CD4-positive, alpha-beta T cell treated with Interleukin-15 for 4 hours (primary cell): ENCODE data around the gene RIOK2.
"Not testable (repeated sequence)": the region's sequence is repeated elsewhere in the genome, so short reads cannot be mapped to it uniquely, and the experiment has no call there.

Experiments
- DNase-seq: peaks from one replicate; pipeline ENCODE4 v3.0.0-alpha.2; 2020; ENCODE audit warnings: low spot score

RIOK2 gene

DNA sequence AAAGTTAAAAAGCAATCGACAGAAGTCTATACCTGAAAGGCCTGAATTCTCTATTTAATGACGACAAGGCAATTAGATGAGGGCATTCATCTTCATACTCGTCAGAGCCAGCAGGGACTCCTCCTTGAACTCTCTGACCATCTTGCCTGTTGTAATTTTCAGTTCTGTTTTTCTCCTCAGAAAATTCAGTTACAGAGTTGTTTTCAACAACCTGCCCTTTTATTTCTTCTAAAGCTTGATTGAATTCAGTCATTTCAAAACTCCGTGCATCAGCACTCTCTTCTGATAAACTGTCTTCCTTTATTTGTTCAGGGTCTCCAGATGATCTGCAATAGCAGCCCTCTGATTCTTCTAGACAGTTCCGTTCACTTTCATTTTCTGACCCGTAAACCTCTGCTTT, 15.6 kb downstream of the RIOK2 start:
- DNase-seq: no peak

DNA sequence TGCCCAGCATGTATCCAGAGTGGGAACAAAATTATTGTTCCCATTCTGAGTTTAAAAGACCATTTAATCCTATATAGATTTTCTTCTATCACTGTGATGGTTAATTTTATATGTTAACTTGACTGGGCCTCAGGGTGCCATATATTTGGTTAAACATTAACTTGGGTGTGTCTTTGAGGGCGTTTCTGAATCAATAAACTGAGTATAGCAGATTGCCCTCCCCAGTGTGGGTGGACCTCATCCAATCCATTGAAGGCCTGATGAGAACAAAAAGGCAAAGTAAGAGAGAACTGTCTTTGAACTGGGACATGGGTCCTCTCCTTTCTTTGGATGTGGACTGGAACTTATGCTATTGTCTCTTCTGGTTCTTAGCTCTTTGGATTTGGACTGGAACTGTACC, 17.3 kb downstream of the RIOK2 start:
- no peak for DNase-seq

DNA sequence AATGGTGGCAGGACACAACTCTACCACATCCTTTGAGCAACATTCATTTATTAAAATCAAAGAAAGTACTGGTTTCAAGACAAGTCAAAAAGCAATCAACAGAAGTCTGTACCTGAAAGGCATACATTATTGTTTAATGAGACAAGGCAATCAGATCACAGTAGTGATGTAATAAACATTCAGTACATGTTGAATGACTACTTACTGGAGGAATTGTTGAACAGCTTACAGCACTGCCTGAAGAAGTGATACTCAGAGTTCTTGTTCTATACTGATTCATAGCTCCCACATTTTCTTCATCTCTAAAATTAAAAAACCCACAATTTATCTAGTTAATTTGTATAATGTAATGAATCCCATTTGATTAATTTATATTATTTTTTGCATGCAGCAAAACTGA, 18.2 kb downstream of the RIOK2 start:
- no peak for DNase-seq

DNA sequence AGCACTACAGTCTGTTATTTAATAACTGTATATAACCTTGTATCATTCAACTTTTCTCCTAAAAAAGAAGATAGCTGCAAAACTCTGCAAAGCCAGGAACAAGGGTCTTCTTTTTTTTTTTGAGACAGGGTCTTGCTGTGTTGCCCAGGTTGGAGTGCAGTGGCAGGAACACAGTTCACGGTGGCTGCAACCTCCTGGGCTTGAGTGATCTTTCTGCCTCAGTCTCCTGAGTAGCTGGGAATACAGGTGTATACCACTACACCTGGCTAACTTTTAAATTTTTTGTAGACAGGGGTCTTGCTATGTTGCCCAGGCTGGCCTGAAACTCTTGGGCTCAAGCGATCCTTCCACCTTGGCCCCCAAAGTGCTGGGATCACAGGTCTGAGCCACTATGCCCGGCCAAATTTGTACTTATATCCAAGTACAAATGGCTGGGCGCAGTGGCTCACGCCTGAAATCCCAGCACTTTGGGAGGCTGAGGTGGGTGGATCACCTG, 19.2 kb downstream of the RIOK2 start:
- DNase-seq: no peak

DNA sequence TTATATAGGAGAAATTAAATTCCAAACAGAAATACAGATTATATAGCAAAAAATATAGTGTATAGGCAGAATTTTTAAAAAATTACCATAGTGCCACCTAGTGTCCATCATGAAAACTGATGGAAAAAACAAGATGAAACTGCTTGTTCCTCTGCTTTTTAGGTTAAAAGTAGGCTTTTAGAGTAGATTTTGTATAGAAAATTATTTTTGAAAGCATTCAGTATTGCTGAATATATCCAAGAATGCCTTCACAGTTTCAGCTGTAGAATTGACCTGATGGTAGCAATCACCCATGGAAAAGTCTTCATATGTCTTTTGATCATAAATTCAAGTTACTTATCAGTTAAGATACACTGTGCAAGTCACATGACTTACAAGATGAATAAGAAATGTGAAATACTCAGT, 19.7 kb downstream of the RIOK2 start:
- peak; percentile 35 for DNase-seq

DNA sequence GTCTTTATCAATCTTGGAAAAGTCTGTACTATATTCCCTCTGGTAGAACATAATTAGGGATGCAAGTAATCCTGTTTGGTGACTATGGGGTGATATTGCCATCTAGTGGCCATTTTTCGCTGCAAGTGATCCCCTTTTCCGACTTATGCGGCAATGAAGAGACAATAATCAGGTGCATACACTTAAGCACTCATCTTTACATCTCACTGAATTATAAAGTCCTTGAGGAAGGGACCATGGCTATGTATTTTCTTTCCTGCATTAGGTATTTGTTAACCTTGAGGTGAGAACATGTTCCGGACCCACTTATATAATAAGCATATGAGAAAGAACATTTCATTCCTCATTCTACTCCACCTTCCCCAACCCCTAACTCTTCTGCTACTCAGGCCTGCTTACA, 21.0 kb downstream of the RIOK2 start:
- DNase-seq: peak; percentile 56

DNA sequence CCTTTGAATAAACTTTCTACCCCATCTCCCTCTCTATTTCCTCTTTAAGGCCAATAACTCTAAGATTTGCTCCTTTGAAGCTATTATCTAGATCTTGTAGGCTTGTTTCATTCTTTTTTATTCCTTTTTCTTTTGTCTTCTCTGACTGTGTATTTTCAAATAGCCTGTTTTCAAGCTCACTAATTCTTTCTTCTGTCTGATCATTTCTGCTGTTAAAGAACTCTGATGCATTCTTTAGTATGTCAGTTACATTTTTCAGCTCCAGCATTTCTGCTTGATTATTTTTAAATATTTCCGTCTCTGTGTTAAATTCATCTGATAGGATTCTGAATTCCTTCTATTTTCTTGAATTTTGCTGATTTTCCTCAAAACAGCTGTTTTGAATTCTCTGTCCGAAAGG, 25.4 kb downstream of the RIOK2 start:
- no peak for DNase-seq

DNA sequence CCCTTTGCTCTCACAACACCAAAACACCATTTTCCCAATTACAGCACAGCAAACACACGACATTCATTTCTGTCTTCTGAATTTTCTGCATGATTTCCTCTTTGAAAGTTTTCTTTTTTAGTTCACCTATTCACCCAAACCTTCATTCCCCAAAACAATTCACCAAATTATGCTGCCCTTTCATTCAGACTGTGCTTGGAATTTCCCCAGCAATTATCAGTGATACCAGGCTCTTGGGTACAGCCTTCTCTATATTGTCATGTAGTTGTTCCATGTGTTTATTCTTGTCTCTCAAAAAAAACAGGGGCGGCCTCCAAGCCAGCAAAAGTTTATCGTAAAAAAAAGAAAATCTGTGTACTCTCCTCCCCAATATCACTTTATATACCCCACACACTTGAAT, 31.7 kb downstream of the RIOK2 start:
- no peak for DNase-seq

DNA sequence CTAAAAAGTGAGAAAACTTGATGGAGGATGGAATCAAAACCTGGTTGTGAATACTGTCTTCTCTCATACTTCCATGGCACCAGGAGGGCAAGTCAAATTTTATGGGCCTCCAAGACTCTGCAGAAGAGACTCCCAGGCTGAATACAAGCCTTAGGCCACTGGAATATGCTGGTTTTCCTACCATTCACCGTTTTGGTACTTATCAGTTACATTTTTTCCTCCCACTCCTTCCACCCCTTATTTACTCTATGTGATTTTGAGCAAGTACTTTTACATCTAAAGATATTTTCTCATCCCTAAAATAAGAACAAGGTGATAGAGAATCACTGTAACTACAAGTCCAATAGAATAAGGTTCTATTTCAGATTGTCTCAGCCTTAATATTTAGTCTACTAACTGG, 32.6 kb downstream of the RIOK2 start:
- DNase-seq: no peak

DNA sequence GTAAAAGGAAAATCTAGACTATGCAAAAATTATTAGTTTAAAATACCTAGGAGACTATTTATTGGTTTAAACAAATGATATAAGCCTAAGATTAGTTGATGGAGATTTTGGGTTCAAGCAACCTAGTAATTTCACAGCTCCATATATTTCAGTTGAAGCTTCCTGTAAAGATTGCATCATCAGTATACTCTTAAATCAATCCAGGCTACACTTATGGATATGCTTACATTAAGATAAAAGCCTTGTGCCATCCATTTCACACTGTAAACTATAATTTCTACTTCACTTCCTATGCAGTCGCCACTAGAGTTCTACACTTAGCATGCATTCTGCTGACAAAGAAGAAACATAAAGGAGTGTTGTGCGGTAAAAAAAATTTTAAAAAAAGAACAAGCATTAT, 33.3 kb downstream of the RIOK2 start:
- no peak for DNase-seq

DNA sequence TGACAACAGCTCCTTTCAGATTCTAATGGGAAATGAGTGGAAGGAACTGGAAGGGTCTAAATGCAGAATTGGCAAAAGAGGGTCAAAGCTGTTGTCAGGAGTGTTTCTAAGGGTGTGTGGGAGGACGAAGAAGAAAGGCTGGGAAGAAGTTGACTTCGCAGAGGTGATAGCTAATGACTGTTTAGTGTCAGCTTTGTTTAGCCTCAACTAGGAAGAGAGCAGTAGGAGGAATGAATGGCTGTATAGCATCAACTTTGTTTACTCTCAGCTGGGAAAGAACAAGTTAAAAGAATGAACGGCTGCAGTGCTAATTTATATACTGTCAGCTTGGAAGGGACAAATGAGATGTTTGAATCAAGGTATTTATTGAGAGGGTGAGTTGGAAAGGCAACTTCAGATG, 34.8 kb downstream of the RIOK2 start:
- no peak for DNase-seq

DNA sequence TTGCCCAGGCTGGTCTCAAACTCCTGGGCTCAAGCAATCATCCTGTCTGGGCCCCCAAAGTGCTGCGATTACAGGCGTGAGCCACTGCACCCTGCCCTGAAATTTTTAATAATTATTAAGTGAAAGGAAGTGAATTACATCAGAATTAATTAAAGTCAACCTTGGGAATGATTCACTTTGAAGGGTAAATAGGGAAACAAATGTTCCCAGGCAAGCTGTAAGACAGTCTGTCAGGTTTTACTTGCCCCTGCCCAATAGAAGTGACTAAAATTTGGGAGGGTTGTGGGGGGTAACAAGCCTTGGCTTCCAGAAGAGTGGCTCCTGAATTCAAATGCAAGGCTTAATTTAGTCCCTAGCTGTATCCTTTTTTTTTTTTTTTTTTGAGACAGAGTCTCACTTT, 39.3 kb downstream of the RIOK2 start:
- no peak for DNase-seq

DNA sequence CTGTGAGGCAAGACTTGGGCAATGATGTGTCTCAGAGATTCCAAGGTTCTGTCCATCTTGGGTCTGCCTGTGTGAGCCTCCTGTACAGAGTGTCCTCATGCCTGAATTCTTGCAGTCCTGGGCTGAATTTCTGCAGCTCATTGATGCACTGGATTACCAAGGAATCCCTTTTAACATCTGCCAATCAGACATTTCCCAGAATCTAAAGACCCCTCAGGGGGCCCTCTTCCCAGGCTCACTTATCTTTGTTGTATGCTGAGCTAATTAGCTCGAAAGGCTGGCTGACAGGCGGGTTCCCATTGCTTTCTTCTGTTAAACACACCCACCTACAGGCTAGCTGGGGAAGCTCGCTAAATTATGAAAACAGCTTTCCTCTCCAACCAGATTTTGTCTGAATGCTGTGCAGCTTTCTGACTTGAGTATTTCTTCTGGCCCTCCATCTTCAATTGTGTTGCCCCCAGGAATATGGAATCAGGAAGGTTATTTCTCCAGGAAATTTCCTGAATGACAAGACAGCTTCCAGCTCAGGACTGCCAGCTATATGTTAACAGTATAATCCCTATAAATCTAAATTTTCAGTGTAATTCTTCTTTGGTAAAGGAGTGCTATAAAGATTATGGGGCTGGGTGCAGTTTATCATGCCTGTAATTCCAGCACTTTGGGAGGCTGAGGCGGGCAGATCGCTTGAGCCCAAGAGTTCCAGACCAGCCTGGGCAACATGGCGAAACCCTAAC, 40.4 kb downstream of the RIOK2 start, which contains the start of gene LIX1:
LIX1 (minus strand) TSS at position 91 of the 734 bp plus-strand sequence; CDS start at position 56, 35 bp downstream.
- peak; percentile 10 for DNase-seq

DNA sequence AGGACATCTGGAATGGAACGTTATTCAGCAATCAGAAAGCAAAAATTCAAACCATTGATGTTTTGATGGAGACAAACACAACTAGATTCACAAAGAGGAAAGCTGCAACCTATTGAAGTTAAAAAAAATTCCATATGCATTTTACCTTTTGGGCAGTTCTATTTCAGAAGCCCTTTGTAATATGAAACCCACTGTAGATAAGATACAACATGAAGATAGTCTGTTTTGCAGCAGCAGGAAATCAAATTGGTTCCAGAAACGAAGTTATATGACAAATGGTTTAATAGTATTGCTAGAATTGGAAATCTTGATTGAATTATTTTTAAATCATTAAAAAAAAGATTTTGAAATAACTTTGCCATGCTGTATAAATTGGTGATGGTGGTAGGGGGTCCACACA, 41.5 kb downstream of the RIOK2 start:
- no peak for DNase-seq

DNA sequence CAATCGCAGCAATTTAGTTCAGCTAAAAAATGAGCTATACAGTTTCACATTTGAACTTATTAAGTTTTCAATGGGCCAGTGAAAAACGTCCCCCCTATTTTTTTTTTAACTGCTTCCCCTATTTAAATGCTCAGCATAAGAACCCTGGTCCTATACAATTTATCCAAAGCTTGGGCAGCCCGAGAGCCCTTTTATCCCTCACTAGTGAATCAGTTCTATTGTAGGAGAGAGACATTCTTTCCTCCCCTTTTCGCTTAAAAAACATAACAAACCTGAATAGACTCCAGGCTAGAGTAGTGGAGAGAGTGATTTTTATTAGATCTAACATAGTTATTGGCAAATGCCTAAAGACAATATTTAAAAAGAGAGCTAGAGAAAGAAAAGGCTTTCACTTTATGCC, 42.0 kb downstream of the RIOK2 start:
- DNase-seq: no peak

DNA sequence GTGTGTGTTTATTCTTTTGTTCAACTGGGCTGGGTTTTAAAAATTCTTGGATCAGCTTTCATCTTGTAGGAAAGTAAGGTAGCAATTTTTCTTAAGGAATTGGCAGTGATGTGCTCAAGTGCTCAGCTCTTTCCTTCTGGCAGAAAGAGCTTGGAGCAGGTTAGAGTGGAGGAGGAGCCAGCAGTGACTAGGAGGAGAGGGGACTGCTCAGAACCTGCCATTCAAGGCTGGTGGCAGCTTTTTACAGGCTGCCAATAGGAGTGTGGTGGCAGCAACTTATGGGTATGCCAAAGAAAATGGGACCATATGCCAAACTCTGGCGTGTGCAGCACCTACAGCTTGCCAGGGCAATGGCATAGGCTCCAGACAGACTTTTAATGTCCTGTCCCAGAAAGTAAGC, 42.8 kb downstream of the RIOK2 start:
- DNase-seq: not testable (repeated sequence)

DNA sequence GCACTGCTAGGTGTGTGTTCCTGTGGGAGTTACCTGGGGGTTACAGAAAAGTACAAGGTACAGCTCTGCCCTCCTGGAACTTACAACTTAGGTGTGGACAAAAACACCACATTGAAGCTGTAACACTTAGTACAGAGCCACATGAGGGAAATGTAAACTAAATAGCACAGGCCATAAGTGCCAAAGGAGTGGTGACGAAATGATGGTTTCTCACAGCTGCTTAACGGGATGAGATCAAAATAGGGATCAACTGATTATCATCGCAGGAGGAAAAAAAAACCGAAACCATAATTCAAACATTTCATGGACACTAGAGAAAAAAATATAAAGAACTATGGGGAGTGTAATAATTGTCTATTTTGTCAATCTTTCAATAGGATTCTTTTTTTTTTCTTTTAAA, 46.6 kb downstream of the RIOK2 start:
- DNase-seq: no peak

DNA sequence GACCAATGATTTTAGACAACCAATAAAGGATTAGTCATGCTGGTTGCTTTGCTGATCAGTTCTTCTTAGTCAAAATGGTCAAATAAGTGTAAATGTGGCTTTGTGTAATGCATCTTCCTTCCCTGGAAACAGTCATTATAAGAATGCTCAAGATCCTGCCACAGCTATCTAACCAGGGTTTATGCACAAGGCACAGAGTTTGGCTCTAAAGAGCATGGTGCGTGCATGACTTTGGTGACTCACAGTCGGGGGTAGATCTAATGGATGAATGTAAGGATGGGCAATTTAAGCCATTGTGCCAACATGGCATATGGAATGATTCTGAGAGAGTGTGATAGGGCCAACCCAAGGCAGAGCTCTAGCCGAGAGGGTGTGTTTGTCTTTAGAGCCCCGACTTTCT, 47.2 kb downstream of the RIOK2 start:
- DNase-seq: no peak

DNA sequence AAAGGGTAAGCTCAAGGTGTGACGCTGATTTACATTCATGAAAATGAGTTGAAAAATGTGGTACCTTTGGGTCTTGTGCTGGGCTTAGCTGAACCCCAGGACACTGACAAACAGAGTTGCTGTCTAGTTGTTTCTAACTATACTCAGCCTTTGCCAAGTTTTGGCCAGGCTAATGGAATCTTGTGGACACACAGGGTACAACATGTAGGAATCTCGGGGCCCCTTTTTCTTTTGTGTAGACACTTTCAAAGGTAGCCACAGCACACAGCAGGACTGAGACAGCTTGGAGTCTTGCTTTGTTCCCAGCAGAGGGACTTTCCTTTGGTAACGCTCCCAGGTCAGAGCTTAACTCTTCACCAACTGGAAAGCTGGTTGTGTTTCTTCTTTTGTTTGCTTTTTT, 48.4 kb downstream of the RIOK2 start:
- DNase-seq: no peak

DNA sequence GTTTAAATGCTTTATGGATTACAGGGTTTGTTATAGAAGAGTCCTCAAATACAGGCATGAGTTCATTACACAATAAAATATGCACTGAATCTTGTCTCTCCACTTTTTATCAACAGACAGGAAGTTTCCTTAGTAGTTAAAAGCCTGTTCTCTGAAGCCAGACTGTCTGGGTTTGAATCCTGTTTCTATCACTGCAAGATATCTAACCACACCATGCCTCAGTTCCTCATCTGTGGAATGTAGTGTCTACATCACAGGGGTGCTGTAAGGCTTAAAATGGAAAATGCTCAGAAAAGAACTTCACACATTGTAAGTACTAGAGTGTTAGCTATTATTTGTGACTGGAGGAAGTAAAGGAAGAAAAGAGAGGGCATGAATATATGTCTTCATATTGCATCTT, 49.9 kb downstream of the RIOK2 start:
- DNase-seq: no peak

DNA sequence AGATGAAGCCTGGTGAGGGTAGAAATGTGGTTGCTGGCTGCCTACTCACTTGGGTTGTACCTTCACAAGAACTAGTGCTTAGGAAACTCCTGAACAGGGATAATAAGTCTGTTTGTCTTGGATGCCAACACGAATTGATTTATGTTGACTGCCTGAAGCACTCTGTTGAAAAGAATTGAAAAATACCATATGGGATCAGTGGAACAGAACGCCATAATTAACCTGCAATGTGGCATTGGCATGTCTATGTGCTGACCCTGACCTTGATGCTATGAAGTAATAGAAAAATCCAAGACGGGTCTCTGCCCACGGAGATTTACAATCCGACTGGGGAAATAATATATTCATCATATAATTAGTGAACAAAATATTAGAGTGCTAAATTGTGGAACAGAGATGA, 51.1 kb downstream of the RIOK2 start:
- no peak for DNase-seq

DNA sequence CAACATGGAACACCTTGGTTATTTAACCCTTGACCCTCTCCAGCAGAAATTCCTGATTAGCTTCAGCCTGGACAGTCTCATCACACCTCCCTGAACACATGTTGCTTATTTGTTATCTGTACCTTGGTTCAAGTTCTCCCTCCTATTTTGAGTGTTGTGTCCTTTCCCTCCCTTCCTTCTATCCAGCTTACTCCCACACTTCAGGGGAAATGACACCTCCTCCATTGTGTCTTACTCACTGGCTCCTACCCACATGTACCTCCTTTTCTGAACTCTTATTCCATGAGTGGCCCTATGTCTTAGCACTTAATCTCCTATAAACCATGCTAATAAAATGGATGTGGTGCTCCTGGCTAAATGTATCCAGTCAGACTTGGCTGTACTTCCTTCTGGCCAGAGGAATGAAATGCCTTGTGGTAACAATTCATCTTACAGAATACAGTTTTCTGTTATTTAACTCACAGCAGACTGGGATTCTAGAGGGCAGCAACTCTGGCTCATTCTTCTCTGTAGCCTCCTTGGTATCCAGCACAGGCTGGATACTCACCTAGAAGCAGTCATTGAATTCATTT, 51.8 kb downstream of the RIOK2 start:
- no peak for DNase-seq

DNA sequence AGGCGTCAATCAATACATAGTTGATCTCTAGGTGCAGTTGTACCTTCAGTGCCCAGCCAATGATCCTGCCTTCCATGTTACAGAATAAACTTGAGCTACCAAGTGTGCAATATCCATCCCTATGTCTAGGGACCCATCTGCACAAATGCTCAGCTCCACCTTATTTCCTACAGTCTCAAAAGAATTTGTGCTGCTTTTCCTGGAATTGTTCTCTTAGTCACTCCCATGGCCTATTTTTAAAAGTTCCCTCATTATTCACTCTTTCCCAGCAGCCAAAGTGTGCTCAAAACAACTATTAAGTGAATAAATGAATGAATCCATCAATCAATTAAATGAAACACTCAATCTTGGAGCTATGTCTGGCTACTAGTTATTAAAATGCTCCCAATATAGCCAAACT, 55.3 kb downstream of the RIOK2 start:
- DNase-seq: no peak

DNA sequence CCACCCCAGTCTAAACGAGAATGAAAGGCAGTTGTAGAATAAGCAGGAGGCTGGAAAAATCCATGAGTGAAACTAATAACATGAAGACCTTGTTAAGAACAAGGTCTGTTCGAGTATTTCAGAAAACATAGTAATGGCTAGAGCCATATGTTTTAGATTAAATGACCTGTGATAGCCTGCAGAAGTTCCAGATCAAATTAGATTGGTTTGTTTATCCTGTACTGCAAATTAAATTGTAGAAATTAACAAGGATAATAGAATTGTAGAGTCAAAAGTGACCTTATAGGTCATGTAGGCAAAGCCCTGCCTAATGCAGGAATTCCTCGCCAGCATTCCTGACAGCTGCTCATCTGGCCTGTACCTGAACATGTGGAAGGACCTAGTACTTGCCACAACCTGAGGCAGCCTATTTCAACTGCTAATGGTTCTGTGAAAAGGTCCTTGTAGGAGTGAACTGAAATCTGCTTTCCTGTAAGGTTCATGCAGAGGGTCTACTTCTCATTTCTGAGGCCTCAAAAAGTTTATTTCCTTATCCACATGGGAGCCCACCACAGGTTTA, 57.8 kb downstream of the RIOK2 start:
- DNase-seq: no peak
